NOMO-1 treated with dmso at 0.1 percent for 144 hours (cell line): ENCODE data around the gene RIPOR3.
"Not testable (repeated sequence)": the region's sequence is repeated elsewhere in the genome, so short reads cannot be mapped to it uniquely, and the experiment has no call there.

Experiments
- DNase-seq: peaks from one replicate; lab custom pipeline; 2025; ENCODE audit not compliant: unreplicated experiment; lab: John Stamatoyannopoulos, UW

The RIPOR3 gene

GRCh38 chr20:50578778-50579165 is 112.6 kb downstream of the RIPOR3 start:
- no peak for DNase-seq

GRCh38 chr20:50578061-50578777 is 113.1 kb downstream of the RIPOR3 start:
- no peak for DNase-seq

- no peak for DNase-seq
These were observed 113.9 kb downstream of the RIPOR3 start for GRCh38 chr20:50577175-50578018.

- no peak for DNase-seq
These were observed 115.2 kb downstream of the RIPOR3 start for GRCh38 chr20:50575865-50576720.

GRCh38 chr20:50574586-50574985 is 116.8 kb downstream of the RIPOR3 start:
- no peak for DNase-seq

- no peak for DNase-seq
These were observed 117.2 kb downstream of the RIPOR3 start for GRCh38 chr20:50574108-50574507.

GRCh38 chr20:50572938-50573777 is 118.2 kb downstream of the RIPOR3 start:
- DNase-seq, result no peak

GRCh38 chr20:50571466-50571865 is 119.9 kb downstream of the RIPOR3 start:
- DNase-seq, result no peak

GRCh38 chr20:50569864-50570836 is 121.2 kb downstream of the RIPOR3 start:
- DNase-seq, result peak; percentile 13

- DNase-seq, result not testable (repeated sequence)
These were observed 121.9 kb downstream of the RIPOR3 start for GRCh38 chr20:50569487-50569863.

GRCh38 chr20:50568549-50568942 is 122.8 kb downstream of the RIPOR3 start:
- no peak for DNase-seq

- no peak for DNase-seq
These were observed 123.3 kb downstream of the RIPOR3 start for GRCh38 chr20:50567860-50568548.

- DNase-seq, result no peak
These were observed 125.5 kb downstream of the RIPOR3 start for GRCh38 chr20:50565871-50566270.

GRCh38 chr20:50565383-50565782 is 126.0 kb downstream of the RIPOR3 start:
- no peak for DNase-seq

GRCh38 chr20:50563133-50563944 is 128.0 kb downstream of the RIPOR3 start:
- DNase-seq, result no peak

GRCh38 chr20:50562262-50562701 is 129.1 kb downstream of the RIPOR3 start:
- DNase-seq, result no peak

GRCh38 chr20:50561379-50562078 is 129.8 kb downstream of the RIPOR3 start:
- DNase-seq, result no peak
